HCEC 1CT (cell line): ENCODE measurements around the gene GP1BA.

Experiments
- DNase-seq: peaks from one replicate; pipeline ENCODE4 v3.0.0-alpha.2; 2017

Gene GP1BA

GRCh38 chr17:4938688-4939545 is 6.8 kb downstream of the GP1BA start:
- no peak for DNase-seq

GRCh38 chr17:4939546-4939795 is 7.4 kb downstream of the GP1BA start:
- DNase-seq, result no peak

GRCh38 chr17:4939796-4940554 is 7.9 kb downstream of the GP1BA start, which contains the start of the genes RNF167 and SLC25A11:
Gene RNF167, plus strand, starts transcription at chr17:4940268. Its CDS starts 642 bp downstream, at chr17:4940910.
Gene SLC25A11, minus strand, starts transcription at chr17:4940046. Its CDS starts 136 bp downstream, at chr17:4939910.
- peak; percentile 100 for DNase-seq

GRCh38 chr17:4940555-4941318 is 8.7 kb downstream of the GP1BA start:
- DNase-seq, result no peak

- no peak for DNase-seq
Measured at GRCh38 chr17:4941319-4941610, 9.2 kb downstream of the GP1BA start.

- no peak for DNase-seq
Measured at GRCh38 chr17:4942760-4943508, 10.9 kb downstream of the GP1BA start.

DNA sequence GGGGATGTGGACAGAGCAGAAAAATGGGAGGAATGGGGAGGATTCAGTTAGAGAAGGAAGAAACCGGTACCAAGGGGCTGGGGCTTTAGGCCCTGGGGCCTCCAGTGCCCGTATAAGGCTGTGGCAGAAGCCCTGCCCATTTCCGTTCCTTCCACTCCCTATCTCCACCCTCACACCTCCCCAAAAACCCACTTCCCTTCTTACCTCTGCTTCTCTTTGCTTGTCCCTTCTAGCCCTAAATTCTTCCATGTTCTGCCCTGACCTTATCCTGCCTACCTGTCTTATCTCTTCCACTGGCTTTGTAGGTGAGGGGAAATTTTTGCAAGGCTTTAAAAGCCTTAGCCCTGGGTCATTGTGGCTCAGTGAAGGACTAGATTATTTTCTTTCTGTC is 12.1 kb downstream of the GP1BA start:
- no peak for DNase-seq

- DNase-seq, result no peak
Measured at GRCh38 chr17:4944554-4945175, 12.6 kb downstream of the GP1BA start.

DNA sequence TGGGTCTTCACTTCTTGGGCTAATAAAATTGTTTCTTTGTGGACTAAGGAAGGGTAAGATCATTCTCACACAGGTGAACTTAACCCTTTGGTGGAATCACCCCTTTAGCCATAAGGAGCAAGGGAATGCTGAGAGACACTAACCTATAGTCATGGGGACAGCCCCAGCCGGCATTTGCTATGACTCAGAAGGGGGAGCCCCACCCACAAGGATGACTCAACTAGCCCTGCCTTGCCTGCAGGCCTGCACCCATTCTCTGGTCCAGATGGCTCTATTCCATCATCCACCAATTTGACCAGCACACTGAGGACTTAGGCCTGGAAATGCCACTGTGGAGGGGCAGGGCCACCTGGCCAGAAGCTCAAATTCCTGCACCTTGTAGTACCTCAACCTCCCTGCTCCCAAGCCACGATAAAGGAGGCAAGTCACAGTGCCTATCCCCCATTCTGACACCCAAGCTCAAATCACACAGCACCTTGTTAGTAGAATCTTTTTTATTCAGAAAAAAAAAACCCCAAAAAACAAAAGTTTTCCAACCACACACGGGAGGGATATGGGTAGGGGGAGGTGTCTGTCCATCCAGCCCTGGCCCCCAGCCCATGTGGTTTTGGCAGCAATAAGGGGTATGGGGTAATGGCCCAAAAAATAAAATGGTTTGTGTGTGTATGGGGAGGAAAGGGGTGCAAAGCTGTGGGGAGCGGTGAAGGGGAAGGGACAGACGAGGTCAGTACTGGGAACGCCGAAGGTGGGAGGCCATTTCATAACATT is 13.3 kb downstream of the GP1BA start:
- DNase-seq, result peak; percentile 94

- no peak for DNase-seq
Measured at GRCh38 chr17:4945944-4946280, 13.8 kb downstream of the GP1BA start.

DNA sequence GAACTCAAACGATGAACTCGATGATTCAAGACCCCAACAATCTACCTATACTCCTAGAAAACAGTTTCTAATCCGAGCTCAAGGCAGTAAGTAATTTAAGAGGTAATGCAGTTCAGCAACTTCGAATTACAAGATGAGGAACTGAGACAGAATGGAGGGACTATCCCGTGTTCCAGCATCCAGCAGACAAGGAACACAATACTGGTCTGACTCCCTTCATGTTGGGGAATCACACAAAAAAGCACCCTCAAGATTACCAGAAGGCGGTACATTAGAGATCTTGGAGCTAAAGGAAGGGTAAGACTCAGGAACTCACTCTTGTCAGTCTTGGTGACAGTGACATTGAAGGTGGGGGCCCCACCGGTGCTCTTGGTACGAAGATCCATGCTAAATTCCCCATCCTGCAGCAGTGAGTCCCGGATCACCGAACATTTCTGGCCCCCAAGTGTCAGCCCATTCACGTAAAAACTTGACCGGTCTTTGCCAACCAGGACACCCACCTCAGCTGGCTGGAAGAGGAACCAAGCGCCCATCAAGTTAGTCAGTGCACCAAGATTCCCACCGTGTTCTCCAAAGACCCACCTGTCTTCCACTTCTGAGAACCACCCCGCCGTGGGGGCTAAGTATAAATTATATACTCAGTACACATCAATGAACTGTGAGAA is 14.4 kb downstream of the GP1BA start:
- DNase-seq, result no peak

DNA sequence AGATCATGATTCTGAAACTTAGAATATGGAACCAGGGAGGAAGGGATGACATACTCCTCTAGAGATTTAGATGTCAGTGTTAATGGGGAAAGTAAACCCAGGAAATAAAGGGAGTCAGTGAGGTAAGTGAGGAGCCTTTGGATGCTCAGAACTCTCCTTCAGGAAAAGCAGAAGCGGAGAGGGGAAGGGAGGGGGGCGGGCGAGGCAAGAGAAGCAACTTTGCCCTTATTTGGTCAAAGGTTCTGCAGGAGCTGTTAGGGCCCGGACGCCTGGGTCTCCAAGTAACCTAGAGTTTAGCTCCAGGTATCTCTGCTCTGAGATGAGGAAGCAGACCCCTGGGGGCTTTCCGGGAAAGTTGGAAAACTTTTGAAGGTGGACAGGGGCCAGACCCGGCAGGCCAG is 14.9 kb downstream of the GP1BA start:
- DNase-seq, result peak; percentile 16

DNA sequence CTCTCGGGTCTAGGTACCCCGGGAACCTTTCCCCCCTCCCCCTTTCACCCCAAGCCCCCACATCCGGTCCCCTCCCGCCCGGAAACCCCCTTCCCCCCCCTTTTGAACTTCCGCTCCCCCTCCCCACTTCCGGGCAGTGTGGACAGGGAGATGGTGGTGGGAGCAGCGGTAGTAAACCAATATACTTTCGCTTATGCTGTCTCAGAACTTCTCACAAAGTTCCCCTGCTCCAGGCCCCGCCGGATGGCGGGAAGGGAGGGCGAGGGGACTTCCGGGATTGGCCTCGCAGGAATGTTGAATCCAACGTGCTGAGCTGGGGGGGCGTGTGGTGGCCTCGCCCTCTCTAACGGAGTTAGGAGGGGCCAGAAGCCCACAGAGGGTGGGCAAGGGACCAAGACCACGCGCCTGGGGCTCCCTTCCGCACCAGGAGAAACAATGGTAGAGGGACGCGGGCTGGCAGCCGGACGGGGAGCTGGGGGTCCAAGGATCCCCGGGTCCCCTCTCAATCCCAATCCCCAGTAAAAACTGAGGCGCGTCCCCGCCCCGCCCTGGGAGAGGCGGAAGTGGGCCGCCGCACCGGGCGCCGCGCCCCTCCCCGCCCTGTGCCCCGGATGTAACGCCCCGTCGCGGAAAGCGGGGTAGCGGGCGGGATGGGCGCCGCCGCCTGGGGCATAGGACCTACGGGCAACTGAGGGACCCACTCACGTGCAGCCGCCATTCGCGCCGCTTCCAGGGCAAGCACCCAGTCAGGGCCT is 15.5 kb downstream of the GP1BA start:
- DNase-seq, result peak; percentile 43

GRCh38 chr17:4948166-4948930 is 16.3 kb downstream of the GP1BA start, which contains the start of gene PFN1:
Gene PFN1, minus strand, starts transcription at chr17:4948530. Its CDS starts 136 bp downstream, at chr17:4948394.
- DNase-seq, result peak; percentile 93

DNA sequence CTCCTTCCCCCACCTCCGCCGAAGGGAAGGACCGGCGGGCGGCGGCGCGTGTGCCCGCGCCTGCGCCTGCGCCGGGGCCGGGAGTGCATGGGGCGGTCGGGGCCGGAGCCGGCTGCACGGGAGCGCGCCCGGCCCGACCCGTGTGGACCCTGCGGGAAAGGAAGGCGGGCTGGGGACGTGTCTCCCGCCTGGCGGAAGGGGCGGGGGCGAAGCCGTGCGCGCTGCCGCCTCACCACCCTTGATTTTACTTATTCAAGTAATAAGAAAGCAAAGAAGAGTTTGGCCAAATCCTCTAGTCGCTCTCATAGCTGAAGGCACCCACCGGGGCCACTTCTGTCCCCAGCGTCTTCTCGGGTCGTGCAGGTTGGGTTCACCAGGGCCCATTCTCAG is 16.8 kb downstream of the GP1BA start:
- peak; percentile 92 for DNase-seq

- DNase-seq, result peak; percentile 65
Measured at GRCh38 chr17:4949321-4950074, 17.4 kb downstream of the GP1BA start.

GRCh38 chr17:4950075-4950745 is 18.1 kb downstream of the GP1BA start:
- peak; percentile 60 for DNase-seq

DNA sequence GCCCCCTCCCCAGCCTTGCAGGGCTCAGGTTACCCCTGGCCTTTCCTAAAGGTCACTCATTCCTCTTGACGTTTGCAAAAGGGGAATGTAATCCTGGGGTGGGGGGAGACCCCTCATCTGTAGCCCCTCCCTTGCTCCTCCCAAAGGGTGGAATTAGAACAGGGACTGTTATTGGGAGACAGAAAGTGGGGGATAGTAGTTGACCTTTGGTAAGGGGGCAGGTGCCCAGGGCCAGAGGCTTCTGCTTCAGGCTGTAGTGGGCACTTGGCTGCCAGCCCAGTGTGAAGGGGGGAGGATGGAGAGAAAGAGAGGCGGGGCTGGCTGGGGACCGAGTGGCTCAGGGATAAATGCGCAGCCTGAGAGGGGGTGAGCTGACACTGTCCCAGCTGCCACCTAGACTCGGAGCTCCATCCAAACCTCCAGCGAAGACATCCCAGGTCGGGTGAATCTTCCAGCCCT is 18.7 kb downstream of the GP1BA start, which contains the start of gene ENO3:
ENO3 (plus strand) TSS at position 374 of the 459 bp plus-strand sequence. CDS start 711 bp downstream, outside the sequence.
- DNase-seq, result no peak
